ENCODE results near the gene NHLRC4. TPM values are rescaled to one million over a fixed set of nuclear protein-coding genes. Genes with fewer than 3 reads are reported as not detected.

The NHLRC4 gene
- total RNA-seq, 2 donors from 2014 or later, result 1.1 TPM

DNA sequence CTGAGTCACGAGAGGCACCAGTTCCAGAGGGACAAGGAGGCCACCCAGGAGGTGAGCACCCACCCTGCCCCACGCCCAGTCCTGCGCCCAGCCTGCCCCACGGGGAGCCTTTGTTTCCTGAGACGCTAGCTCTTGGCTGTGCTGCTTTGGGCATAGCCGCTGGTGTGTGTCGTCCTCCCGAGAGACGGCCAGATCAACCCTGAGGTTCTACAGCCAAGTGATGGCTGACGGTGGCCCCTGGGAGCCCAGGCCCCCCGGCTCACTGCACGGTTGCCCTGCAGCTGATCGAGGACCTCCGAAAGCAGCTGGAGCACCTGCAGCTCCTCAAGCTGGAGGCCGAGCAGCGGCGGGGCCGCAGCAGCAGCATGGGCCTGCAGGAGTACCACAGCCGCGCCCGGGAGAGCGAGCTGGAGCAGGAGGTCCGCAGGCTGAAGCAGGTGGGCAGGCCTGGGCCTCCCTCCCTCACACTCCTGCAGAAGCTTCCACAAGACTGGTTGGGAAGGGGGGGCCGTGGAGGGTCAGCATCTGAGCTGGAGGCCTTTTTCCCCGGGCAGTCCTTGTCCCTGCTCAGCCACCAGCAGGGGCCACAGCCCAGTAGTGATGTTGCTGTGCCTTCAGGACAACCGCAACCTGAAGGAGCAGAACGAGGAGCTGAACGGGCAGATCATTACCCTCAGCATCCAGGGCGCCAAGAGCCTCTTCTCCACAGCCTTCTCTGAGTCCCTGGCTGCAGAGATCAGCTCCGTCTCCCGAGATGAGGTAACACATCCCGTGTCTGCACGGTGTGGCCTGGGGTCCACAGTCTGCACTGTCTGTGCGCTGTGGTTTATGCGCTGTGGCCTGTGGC lies 46.7 kb upstream of the NHLRC4 start:
- Histone ChIP-seq H3K36me3 (ENCODE audit: control insufficient read depth, insufficient read depth, low read length) (peaks cover 21% of the 10 kb centered on the region), H3K4me1 (ENCODE audit: control insufficient read depth, insufficient read depth, low read length) (no peaks in the 10 kb centered on the region), H3K27ac (ENCODE audit: low read depth, low read length) (no peak overlapping the region), H3K4me3 (ENCODE audit: low read length) (no peak overlapping the region), H3K27me3 (ENCODE audit: control insufficient read depth, insufficient read depth, low read length, poor library complexity, severe bottlenecking) (no peaks in the 10 kb centered on the region), H3K9me3 (ENCODE audit: control insufficient read depth, low read length) (no peaks in the 10 kb centered on the region), H3K9ac (ENCODE audit: extremely low read depth, low read length, poor library complexity, severe bottlenecking) (no peak overlapping the region)
- Mint-ChIP-seq H3K4me1 (no peaks in the 10 kb centered on the region), H3K36me3 (ENCODE audit: low read depth) (peaks cover 15% of the 10 kb centered on the region), H3K27me3 (ENCODE audit: insufficient read depth) (no peaks in the 10 kb centered on the region), H3K27ac (no peak overlapping the region), H3K9me3 (no peaks in the 10 kb centered on the region), H3K4me3 (no peak overlapping the region)
- no peak for DNase-seq
- WGBS, 2 experiments (ENCODE audit: insufficient coverage in 1 of 2, insufficient read length in 1 of 2), result 93 to 95% methylated on average over 20 to 35 of the region's 35 CpGs
- TF ChIP-seq, protein P1, sequence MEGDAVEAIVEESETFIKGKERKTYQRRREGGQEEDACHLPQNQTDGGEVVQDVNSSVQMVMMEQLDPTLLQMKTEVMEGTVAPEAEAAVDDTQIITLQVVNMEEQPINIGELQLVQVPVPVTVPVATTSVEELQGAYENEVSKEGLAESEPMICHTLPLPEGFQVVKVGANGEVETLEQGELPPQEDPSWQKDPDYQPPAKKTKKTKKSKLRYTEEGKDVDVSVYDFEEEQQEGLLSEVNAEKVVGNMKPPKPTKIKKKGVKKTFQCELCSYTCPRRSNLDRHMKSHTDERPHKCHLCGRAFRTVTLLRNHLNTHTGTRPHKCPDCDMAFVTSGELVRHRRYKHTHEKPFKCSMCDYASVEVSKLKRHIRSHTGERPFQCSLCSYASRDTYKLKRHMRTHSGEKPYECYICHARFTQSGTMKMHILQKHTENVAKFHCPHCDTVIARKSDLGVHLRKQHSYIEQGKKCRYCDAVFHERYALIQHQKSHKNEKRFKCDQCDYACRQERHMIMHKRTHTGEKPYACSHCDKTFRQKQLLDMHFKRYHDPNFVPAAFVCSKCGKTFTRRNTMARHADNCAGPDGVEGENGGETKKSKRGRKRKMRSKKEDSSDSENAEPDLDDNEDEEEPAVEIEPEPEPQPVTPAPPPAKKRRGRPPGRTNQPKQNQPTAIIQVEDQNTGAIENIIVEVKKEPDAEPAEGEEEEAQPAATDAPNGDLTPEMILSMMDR (conservative IDR thresholded peaks at IDR 0.05), result no peak

DNA sequence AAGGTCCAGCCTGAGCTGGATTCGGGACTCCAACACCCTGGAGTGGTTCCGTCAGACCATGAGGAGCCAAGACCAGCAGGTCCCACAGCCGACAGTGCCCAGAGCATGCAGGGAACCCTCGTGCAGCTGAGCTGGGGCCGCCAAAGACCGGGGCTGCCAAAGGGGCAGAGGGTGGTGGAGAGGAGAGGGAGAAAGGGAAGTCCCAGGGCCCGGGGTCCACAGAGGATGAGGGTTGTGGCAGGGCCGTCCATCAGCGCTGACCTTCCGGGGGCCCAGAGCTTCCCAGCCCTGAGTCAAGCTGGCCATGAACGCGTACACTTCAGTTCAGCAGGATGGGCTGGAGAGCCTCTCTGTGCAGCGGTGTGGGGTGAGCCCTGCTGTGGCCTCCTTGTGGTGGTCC lies 46.0 kb upstream of the NHLRC4 start:
- no peak overlapping the region for H3K27ac ChIP-seq (ENCODE audit: low read depth, low read length)
- DNase-seq, result no peak
- Mint-ChIP-seq H3K4me1 (peaks cover 4% of the 10 kb centered on the region), H3K36me3 (ENCODE audit: low read depth) (peaks cover 15% of the 10 kb centered on the region), H3K4me3 (no peak overlapping the region), H3K27ac (no peak overlapping the region), H3K27me3 (ENCODE audit: insufficient read depth) (no peaks in the 10 kb centered on the region), H3K9me3 (no peaks in the 10 kb centered on the region)
- H3K4me3 ChIP-seq (ENCODE audit: low read length), result no peak overlapping the region
- no peaks in the 10 kb centered on the region for H3K9me3 ChIP-seq (ENCODE audit: control insufficient read depth, low read length)
- H3K9ac ChIP-seq (ENCODE audit: extremely low read depth, low read length, poor library complexity, severe bottlenecking), result no peak overlapping the region
- H3K27me3 ChIP-seq (ENCODE audit: control insufficient read depth, insufficient read depth, low read length, poor library complexity, severe bottlenecking), result no peaks in the 10 kb centered on the region
- H3K36me3 ChIP-seq (ENCODE audit: control insufficient read depth, insufficient read depth, low read length), result peaks cover 13% of the 10 kb centered on the region
- TF ChIP-seq, protein P1 (conservative IDR thresholded peaks at IDR 0.05), result no peak
- WGBS, 2 experiments (ENCODE audit: insufficient coverage in 1 of 2, insufficient read length in 1 of 2), result 91 to 94% methylated on average over 7 to 13 of the region's 13 CpGs
- H3K4me1 ChIP-seq (ENCODE audit: control insufficient read depth, insufficient read depth, low read length), result peaks cover under 1% of the 10 kb centered on the region

DNA sequence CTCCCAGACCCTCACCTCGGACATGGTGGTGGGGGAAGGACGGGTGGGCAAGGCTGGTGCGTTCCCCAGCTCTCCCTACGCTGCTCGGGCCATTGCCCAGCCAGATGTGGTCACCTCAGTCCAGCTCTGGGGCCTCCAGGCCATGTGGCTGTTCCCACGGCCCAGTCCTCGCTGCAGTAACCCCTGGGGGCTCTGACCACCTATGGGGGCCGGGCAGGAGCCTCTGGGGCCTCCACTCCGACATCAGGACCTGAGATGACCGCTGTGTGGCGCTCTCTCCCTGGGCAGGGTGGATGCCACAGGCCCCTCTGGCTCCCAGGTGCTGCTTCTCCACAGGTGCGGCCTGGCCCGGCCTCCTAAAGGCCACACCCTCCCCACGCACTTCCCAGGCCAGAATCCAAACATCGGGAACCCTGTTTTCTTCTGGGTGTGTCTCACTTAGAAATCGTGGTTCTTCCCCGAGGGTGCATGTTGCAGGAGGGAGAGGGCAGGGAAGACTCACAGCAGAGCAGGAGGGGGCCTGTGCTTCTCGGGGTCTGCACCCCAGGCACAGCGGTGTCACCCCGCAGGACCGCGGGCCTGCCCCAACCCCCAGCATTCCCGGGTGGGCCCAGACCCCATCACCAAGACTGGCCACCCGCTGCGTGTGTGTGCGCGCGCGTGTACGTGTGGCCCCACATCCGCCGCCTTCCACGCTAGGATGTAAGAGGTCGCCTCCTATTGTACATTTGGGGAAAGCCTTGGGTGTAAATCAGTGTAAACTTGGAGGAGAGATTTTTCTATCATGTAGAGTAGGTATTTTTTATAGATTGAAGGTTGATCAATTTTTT lies 45.2 kb upstream of the NHLRC4 start:
- peak; percentile 89 for DNase-seq
- H3K4me3 ChIP-seq (ENCODE audit: low read length), result no peak overlapping the region
- H3K4me1 ChIP-seq (ENCODE audit: control insufficient read depth, insufficient read depth, low read length), result peaks cover 7% of the 10 kb centered on the region
- H3K4me3 Mint-ChIP-seq, result no peak overlapping the region
- H3K9me3 ChIP-seq (ENCODE audit: control insufficient read depth, low read length), result no peaks in the 10 kb centered on the region
- H3K9ac ChIP-seq (ENCODE audit: extremely low read depth, low read length, poor library complexity, severe bottlenecking), result no peak overlapping the region
- TF ChIP-seq, protein P1 (conservative IDR thresholded peaks at IDR 0.05), result peak; percentile 74
- no peaks in the 10 kb centered on the region for H3K9me3 Mint-ChIP-seq
- H3K27ac Mint-ChIP-seq, result no peak overlapping the region
- no peaks in the 10 kb centered on the region for H3K27me3 ChIP-seq (ENCODE audit: control insufficient read depth, insufficient read depth, low read length, poor library complexity, severe bottlenecking)
- no peaks in the 10 kb centered on the region for H3K27me3 Mint-ChIP-seq (ENCODE audit: insufficient read depth)
- H3K4me1 Mint-ChIP-seq, result peaks cover 6% of the 10 kb centered on the region
- peaks cover 10% of the 10 kb centered on the region for H3K36me3 Mint-ChIP-seq (ENCODE audit: low read depth)
- peaks cover 8% of the 10 kb centered on the region for H3K36me3 ChIP-seq (ENCODE audit: control insufficient read depth, insufficient read depth, low read length)
- H3K27ac ChIP-seq (ENCODE audit: low read depth, low read length), result no peak overlapping the region
- 88% methylated on average over 21 to 34 of the region's 34 CpGs for WGBS, 2 experiments (ENCODE audit: insufficient coverage in 1 of 2, insufficient read length in 1 of 2)
